Measurements from ENCODE around the gene MYCBP2. TPM values are rescaled to one million over a fixed set of nuclear protein-coding genes. Genes with fewer than 3 reads are reported as not detected.
A peak's percentile ranks its signal among the peaks of the same experiment; 100 is the strongest.

MYCBP2 gene
- total RNA-seq, 1 experiment from 2014 or later = 53.3 TPM

DNA sequence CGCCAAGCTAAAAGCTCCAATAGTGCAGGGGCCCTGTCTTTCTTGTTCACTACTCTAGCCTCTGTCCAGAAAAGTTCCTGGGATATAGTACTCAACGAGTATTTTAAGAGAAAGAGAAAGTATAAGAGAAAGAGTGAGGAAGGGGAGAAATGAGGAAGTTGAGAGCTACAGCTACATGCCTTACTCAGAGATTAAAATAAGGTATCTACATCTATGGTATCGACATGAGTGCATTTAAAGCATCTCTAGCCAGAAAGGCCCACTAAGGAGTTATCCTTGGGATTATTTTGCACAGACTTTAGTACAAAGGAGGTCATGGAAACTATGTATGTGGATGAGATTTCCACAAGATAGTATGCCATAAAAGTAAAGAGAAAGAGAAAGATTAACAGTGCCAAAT lies 28.5 kb downstream of the MYCBP2 start:
- H3K9me3 ChIP-seq (ENCODE audit: low read length) = no peaks in the 10 kb centered on the region
- intact Hi-C loops (cut with micrococcal nuclease) = no loop called here
- DNase-seq (no peak), ATAC-seq (no peak)
- no peak overlapping the region for H3K4me2 ChIP-seq (ENCODE audit: low read length)
- H3K36me3 ChIP-seq (ENCODE audit: low read depth, low read length) = 0 out of 2 replicates have a peak, but pooled peaks cover 3% of the 10 kb centered on the region
- peaks cover 67% of the 10 kb centered on the region for H3K79me2 ChIP-seq (ENCODE audit: low read length)
- H3K27ac ChIP-seq (ENCODE audit: low read length) = no peak overlapping the region
- no peak overlapping the region for H2AFZ ChIP-seq (ENCODE audit: low read length)
- TF ChIP-seq EZH2phosphoT487 (IDR thresholded peaks at IDR 0.05; ENCODE audit: borderline replicate concordance, low read length) (no peak), EZH2 (IDR thresholded peaks at IDR 0.05; ENCODE audit: low read length, unreplicated experiment) (no peak)
- BruUV-seq (replicated peaks) = no TSS peak
- POLR2A ChIA-PET (ENCODE audit: unreplicated experiment) = no interaction called here
- no peaks in the 10 kb centered on the region for H3K9me2 ChIP-seq (replicated peaks; ENCODE audit: low read length)
- H4K20me1 ChIP-seq (ENCODE audit: low read length) = 0 out of 2 replicates have a peak, but pooled peaks cover 3% of the 10 kb centered on the region
- H3K4me3 ChIP-seq (ENCODE audit: low read length) = no peak overlapping the region
- H3K4me1 ChIP-seq (ENCODE audit: insufficient read depth, low read length) = peaks cover 9% of the 10 kb centered on the region; the same call in 1 of the 2 replicates
- no peaks in the 10 kb centered on the region for H3F3A ChIP-seq (ENCODE audit: low read length, unreplicated experiment)
- no peaks in the 10 kb centered on the region for H3K27me3 ChIP-seq (ENCODE audit: low read length)
- no peak overlapping the region for H3K9ac ChIP-seq (ENCODE audit: low read length)
- CTCF ChIA-PET = no interaction called here

DNA sequence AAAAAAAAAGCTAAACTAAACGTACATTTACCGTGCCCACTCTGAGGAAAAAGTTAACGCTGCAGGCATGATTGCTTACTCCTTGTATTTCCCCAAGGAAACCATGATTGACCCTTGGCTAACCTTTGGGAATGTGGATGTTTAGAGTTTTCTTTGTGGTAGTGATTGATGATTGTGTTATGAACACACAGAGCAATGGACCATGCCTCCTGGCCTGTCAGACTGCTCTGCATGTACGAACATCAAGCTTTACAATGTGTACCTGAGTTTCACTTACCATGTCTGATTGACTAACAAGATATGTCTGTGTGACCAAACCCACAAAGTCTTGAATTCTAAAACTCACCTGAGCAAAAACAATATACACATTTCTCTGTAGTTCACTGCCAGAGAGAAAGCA lies 35.1 kb downstream of the MYCBP2 start:
- H3K4me1 ChIP-seq (ENCODE audit: insufficient read depth, low read length) = peaks cover 15% of the 10 kb centered on the region
- intact Hi-C loops (cut with micrococcal nuclease) = no loop called here
- no peak overlapping the region for H2AFZ ChIP-seq (ENCODE audit: low read length)
- H3K9ac ChIP-seq (ENCODE audit: low read length) = no peak overlapping the region
- no peak for ATAC-seq
- H3K9me3 ChIP-seq (ENCODE audit: low read length) = no peaks in the 10 kb centered on the region
- peak overlapping the region; percentile 20; the same call in 1 of the 2 replicates for H3K27ac ChIP-seq (ENCODE audit: low read length)
- no peaks in the 10 kb centered on the region for H3F3A ChIP-seq (ENCODE audit: low read length, unreplicated experiment)
- no peak overlapping the region for H3K4me3 ChIP-seq (ENCODE audit: low read length)
- TF ChIP-seq EZH2 (IDR thresholded peaks at IDR 0.05; ENCODE audit: low read length, unreplicated experiment) = no peak
- TF ChIP-seq, protein P1, sequence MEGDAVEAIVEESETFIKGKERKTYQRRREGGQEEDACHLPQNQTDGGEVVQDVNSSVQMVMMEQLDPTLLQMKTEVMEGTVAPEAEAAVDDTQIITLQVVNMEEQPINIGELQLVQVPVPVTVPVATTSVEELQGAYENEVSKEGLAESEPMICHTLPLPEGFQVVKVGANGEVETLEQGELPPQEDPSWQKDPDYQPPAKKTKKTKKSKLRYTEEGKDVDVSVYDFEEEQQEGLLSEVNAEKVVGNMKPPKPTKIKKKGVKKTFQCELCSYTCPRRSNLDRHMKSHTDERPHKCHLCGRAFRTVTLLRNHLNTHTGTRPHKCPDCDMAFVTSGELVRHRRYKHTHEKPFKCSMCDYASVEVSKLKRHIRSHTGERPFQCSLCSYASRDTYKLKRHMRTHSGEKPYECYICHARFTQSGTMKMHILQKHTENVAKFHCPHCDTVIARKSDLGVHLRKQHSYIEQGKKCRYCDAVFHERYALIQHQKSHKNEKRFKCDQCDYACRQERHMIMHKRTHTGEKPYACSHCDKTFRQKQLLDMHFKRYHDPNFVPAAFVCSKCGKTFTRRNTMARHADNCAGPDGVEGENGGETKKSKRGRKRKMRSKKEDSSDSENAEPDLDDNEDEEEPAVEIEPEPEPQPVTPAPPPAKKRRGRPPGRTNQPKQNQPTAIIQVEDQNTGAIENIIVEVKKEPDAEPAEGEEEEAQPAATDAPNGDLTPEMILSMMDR (conservative IDR thresholded peaks at IDR 0.05; ENCODE audit: low read depth, low read length) = no peak
- no peak for TF ChIP-seq EZH2phosphoT487 (IDR thresholded peaks at IDR 0.05; ENCODE audit: borderline replicate concordance, low read length)
- H3K36me3 ChIP-seq (ENCODE audit: low read depth, low read length) = peaks cover 23% of the 10 kb centered on the region
- H3K9me2 ChIP-seq (replicated peaks; ENCODE audit: low read length) = no peaks in the 10 kb centered on the region
- POLR2A ChIA-PET (ENCODE audit: unreplicated experiment) = no interaction called here
- H3K27me3 ChIP-seq (ENCODE audit: low read length) = no peaks in the 10 kb centered on the region
- H3K79me2 ChIP-seq (ENCODE audit: low read length) = peaks cover under 1% of the 10 kb centered on the region; the same call in 1 of the 2 replicates
- H3K4me2 ChIP-seq (ENCODE audit: low read length) = no peak overlapping the region
- H4K20me1 ChIP-seq (ENCODE audit: low read length) = no peaks in the 10 kb centered on the region
- CTCF ChIA-PET = no interaction called here
- no TSS peak for BruUV-seq (replicated peaks)
- DNase-seq = no peak

DNA sequence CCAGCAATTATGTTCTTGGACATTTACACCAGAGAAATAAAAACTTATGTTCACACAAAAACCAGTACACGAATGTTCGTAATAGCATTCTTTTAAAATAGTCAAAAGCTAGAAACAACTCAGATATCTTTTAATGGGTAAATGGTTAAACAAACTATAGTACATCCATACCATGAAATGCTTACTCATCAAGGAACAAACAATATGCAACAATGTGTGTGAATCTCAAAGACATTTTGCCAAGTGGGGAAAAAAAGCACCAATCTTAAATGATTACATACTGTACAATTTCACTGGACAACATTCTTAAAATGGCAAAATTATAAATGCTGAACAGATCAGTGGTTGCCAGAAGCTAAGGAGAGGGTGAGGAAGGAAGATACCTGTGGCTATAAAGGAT lies 36.6 kb downstream of the MYCBP2 start:
- Histone ChIP-seq H3F3A (ENCODE audit: low read length, unreplicated experiment) (no peaks in the 10 kb centered on the region), H2AFZ (ENCODE audit: low read length) (no peak overlapping the region), H3K4me2 (ENCODE audit: low read length) (peak overlapping the region; percentile 49), H3K4me1 (ENCODE audit: insufficient read depth, low read length) (peaks cover 15% of the 10 kb centered on the region), H3K36me3 (ENCODE audit: low read depth, low read length) (peaks cover 23% of the 10 kb centered on the region), H3K9me3 (ENCODE audit: low read length) (no peaks in the 10 kb centered on the region), H3K4me3 (ENCODE audit: low read length) (no peak overlapping the region), H3K9ac (ENCODE audit: low read length) (peak overlapping the region; percentile 36; the same call in 1 of the 2 replicates), H3K9me2 (replicated peaks; ENCODE audit: low read length) (no peaks in the 10 kb centered on the region), H4K20me1 (ENCODE audit: low read length) (no peaks in the 10 kb centered on the region), H3K27ac (ENCODE audit: low read length) (peak overlapping the region; percentile 87), H3K27me3 (ENCODE audit: low read length) (no peaks in the 10 kb centered on the region), H3K79me2 (ENCODE audit: low read length) (no peaks in the 10 kb centered on the region)
- peak; percentile 83 for ATAC-seq
- no peak for TF ChIP-seq EZH2phosphoT487 (IDR thresholded peaks at IDR 0.05; ENCODE audit: borderline replicate concordance, low read length)
- no peak for TF ChIP-seq EZH2 (IDR thresholded peaks at IDR 0.05; ENCODE audit: low read length, unreplicated experiment)
- TF ChIP-seq, protein P1 (conservative IDR thresholded peaks at IDR 0.05; ENCODE audit: low read depth, low read length) = no peak
- ChIA-PET POLR2A (ENCODE audit: unreplicated experiment) (no interaction called here), CTCF (no interaction called here)
- intact Hi-C loops (cut with micrococcal nuclease) = no loop called here
- no TSS peak for BruUV-seq (replicated peaks)
- DNase-seq = peak; percentile 54
